Loucy (cell line): ENCODE results near the gene FITM2.

Experiments
- H2AFZ ChIP-seq: fragments of 200-600 bp; sonication (generic); 2 replicates; pipeline ENCODE4 v1.6.0; 2016; ENCODE audit warnings: antibody characterized with exemption, mild to moderate bottlenecking, low read length, moderate library complexity
- H3F3A ChIP-seq: fragments of 200-600 bp; 2 replicates; pipeline ENCODE4 v1.6.0; 2016; ENCODE audit warnings: antibody characterized with exemption, low read depth, mild to moderate bottlenecking
- H3K27me3 ChIP-seq: fragments of 200-600 bp; sonication (generic); 2 replicates; pipeline ENCODE4 v1.6.1; 2014; ENCODE audit warnings: low read length, mild to moderate bottlenecking; ENCODE audit not compliant: insufficient read depth, poor library complexity, severe bottlenecking
- H3K36me3 ChIP-seq: fragments of 200-600 bp; sonication (generic); 2 replicates; pipeline ENCODE4 v1.6.1; 2016; ENCODE audit warnings: low read length; ENCODE audit not compliant: insufficient read depth
- H3K4me1 ChIP-seq: fragments of 200-600 bp; sonication (generic); 2 replicates; pipeline ENCODE4 v1.5.1; 2014; ENCODE audit warnings: low read length, mild to moderate bottlenecking; ENCODE audit not compliant: insufficient read depth, poor library complexity, severe bottlenecking
- H3K4me2 ChIP-seq: fragments of 200-600 bp; sonication (generic); 2 replicates; pipeline ENCODE4 v1.6.0; 2014; ENCODE audit warnings: antibody characterized with exemption, low read length, low read depth, mild to moderate bottlenecking; ENCODE audit not compliant: poor library complexity, severe bottlenecking
- H3K4me3 ChIP-seq: fragments of 200-600 bp; sonication (generic); 2 replicates; pipeline ENCODE4 v1.5.1; 2014; ENCODE audit warnings: low read length, mild to moderate bottlenecking, mixed read lengths; ENCODE audit not compliant: poor library complexity, severe bottlenecking
- H3K79me2 ChIP-seq: fragments of 200-600 bp; sonication (generic); 2 replicates; pipeline ENCODE4 v1.6.1; 2014; ENCODE audit warnings: low read length; ENCODE audit not compliant: insufficient read depth
- H3K9ac ChIP-seq: fragments of 200-600 bp; sonication (generic); 2 replicates; pipeline ENCODE4 v1.6.0; 2014; ENCODE audit warnings: mild to moderate bottlenecking, low read depth, low read length, moderate library complexity; ENCODE audit not compliant: poor library complexity, severe bottlenecking
- H3K9me2 ChIP-seq: fragments of 200-600 bp; sonication (generic); replicated peaks from 2 replicates; pipeline ENCODE4 v1.6.1; 2016; ENCODE audit warnings: low read depth, low read length, mixed read lengths
- H3K9me3 ChIP-seq: fragments of 200-600 bp; sonication (generic); 2 replicates; pipeline ENCODE4 v1.6.1; 2014; ENCODE audit warnings: mild to moderate bottlenecking, antibody characterized with exemption, low read length, low read depth; ENCODE audit not compliant: insufficient read depth
- H4K20me1 ChIP-seq: fragments of 200-600 bp; sonication (generic); 2 replicates; pipeline ENCODE4 v1.6.0; 2014; ENCODE audit warnings: antibody characterized with exemption, low read length, mild to moderate bottlenecking; ENCODE audit not compliant: insufficient read depth, poor library complexity, severe bottlenecking
- CTCF ChIP-seq: fragments of 200-600 bp; sonication (generic); conservative IDR thresholded peaks from 2 replicates; pipeline ENCODE4 v1.5.1; 2014; ENCODE audit warnings: mild to moderate bottlenecking, antibody characterized with exemption, low read length
- EZH2phosphoT487 ChIP-seq: fragments of 200-600 bp; IDR thresholded peaks from 2 replicates; pipeline ENCODE4 v1.6.1; 2018; ENCODE audit warnings: antibody characterized with exemption, mild to moderate bottlenecking, moderate library complexity, borderline replicate concordance

FITM2 gene

GRCh38 chr20:44254073-44254472 lies 56.9 kb downstream of the FITM2 start:
- H3K27me3 ChIP-seq = no peaks in the 10 kb centered on the region
- H3K4me1 ChIP-seq = no peaks in the 10 kb centered on the region
- no peak overlapping the region for H3K9ac ChIP-seq
- no peak overlapping the region for H3K4me2 ChIP-seq
- H3K79me2 ChIP-seq = no peaks in the 10 kb centered on the region
- H3K36me3 ChIP-seq = no peaks in the 10 kb centered on the region
- H2AFZ ChIP-seq = no peak overlapping the region
- H3F3A ChIP-seq = no peaks in the 10 kb centered on the region
- no peaks in the 10 kb centered on the region for H3K9me2 ChIP-seq
- no peak for TF ChIP-seq CTCF
- TF ChIP-seq EZH2phosphoT487 = no peak
- H3K4me3 ChIP-seq = no peak overlapping the region
- H4K20me1 ChIP-seq = no peaks in the 10 kb centered on the region
- no peaks in the 10 kb centered on the region for H3K9me3 ChIP-seq

GRCh38 chr20:44253528-44253927 lies 57.5 kb downstream of the FITM2 start:
- Histone ChIP-seq H3F3A (no peaks in the 10 kb centered on the region), H3K36me3 (no peaks in the 10 kb centered on the region), H3K9ac (no peak overlapping the region), H4K20me1 (no peaks in the 10 kb centered on the region), H3K79me2 (no peaks in the 10 kb centered on the region), H3K27me3 (no peaks in the 10 kb centered on the region), H3K4me1 (no peaks in the 10 kb centered on the region), H2AFZ (no peak overlapping the region), H3K4me2 (no peak overlapping the region), H3K9me3 (no peaks in the 10 kb centered on the region), H3K9me2 (no peaks in the 10 kb centered on the region), H3K4me3 (no peak overlapping the region)
- TF ChIP-seq CTCF = peak; percentile 32
- no peak for TF ChIP-seq EZH2phosphoT487
